Muscle layer of duodenum (tissue), 2 donors: ENCODE measurements around the gene PNPLA5.
"Not testable (repeated sequence)": the region's sequence is repeated elsewhere in the genome, so short reads cannot be mapped to it uniquely, and the experiment has no call there.

Source experiments
- H3K27ac ChIP-seq: one replicate; pipeline ENCODE4 v1.7.0; 2013; ENCODE audit warnings: mild to moderate bottlenecking, low read length
- H3K27me3 ChIP-seq: one replicate; pipeline ENCODE4 v1.7.0; 2013; ENCODE audit warnings: low read depth, mild to moderate bottlenecking, control low read depth, low read length
- H3K36me3 ChIP-seq, 2 donors: one replicate each; pipeline ENCODE4 v1.7.0; 2013; ENCODE audit warnings: low read length in 2 of 2, control low read depth in 1 of 2, mild to moderate bottlenecking in 1 of 2; ENCODE audit not compliant: insufficient read depth in 2 of 2, control insufficient read depth in 1 of 2
- H3K4me1 ChIP-seq, 2 donors: one replicate each; pipeline ENCODE4 v1.7.0; 2013; ENCODE audit warnings: low read length in 2 of 2, mild to moderate bottlenecking in 2 of 2, control low read depth in 1 of 2, moderate library complexity in 1 of 2; ENCODE audit not compliant: insufficient read depth in 2 of 2, control insufficient read depth in 1 of 2
- H3K4me3 ChIP-seq, 2 donors: one replicate each; pipeline ENCODE4 v1.7.0; 2013; ENCODE audit warnings: low read length in 2 of 2, low read depth in 1 of 2, mild to moderate bottlenecking in 1 of 2
- H3K9me3 ChIP-seq, 2 donors: one replicate each; pipeline ENCODE4 v1.7.0; 2013; ENCODE audit warnings: low read length in 2 of 2, control low read depth in 1 of 2, mild to moderate bottlenecking in 1 of 2; ENCODE audit not compliant: control insufficient read depth in 1 of 2
- donor health status: healthy.

Gene PNPLA5

GRCh38 chr22:43878831-43879550 lies 12.8 kb downstream of the PNPLA5 start:
- Histone ChIP-seq H3K4me1 (no peaks in the 10 kb centered on the region), H3K36me3 (no peaks in the 10 kb centered on the region), H3K27ac (no peak overlapping the region), H3K4me3 (no peak overlapping the region), H3K27me3 (no peaks in the 10 kb centered on the region), H3K9me3 (no peaks in the 10 kb centered on the region)

GRCh38 chr22:43878079-43878795 lies 13.6 kb downstream of the PNPLA5 start:
- H3K27me3 ChIP-seq = no peaks in the 10 kb centered on the region
- no peaks in the 10 kb centered on the region for H3K4me1 ChIP-seq
- H3K4me3 ChIP-seq = no peak overlapping the region
- no peak overlapping the region for H3K27ac ChIP-seq
- H3K9me3 ChIP-seq = no peaks in the 10 kb centered on the region
- H3K36me3 ChIP-seq = no peaks in the 10 kb centered on the region

- no peaks in the 10 kb centered on the region for H3K27me3 ChIP-seq
- no peaks in the 10 kb centered on the region for H3K4me1 ChIP-seq
- no peaks in the 10 kb centered on the region for H3K36me3 ChIP-seq
- H3K27ac ChIP-seq = no peak overlapping the region
- H3K9me3 ChIP-seq = peaks cover 0 to under 1% of the 10 kb centered on the region in 2 donors
- H3K4me3 ChIP-seq = no peak overlapping the region
Measured at GRCh38 chr22:43876866-43877509, 14.8 kb downstream of the PNPLA5 start.

GRCh38 chr22:43869799-43870198 lies 22.0 kb downstream of the PNPLA5 start:
- no peak overlapping the region for H3K4me3 ChIP-seq
- H3K27ac ChIP-seq = no peak overlapping the region
- no peaks in the 10 kb centered on the region for H3K36me3 ChIP-seq
- H3K9me3 ChIP-seq = peaks cover 0 to 8% of the 10 kb centered on the region in 2 donors
- H3K4me1 ChIP-seq = no peaks in the 10 kb centered on the region
- no peaks in the 10 kb centered on the region for H3K27me3 ChIP-seq

- H3K27ac ChIP-seq, H3K4me3 ChIP-seq, H3K27me3 ChIP-seq, H3K4me1 ChIP-seq, H3K36me3 ChIP-seq, H3K9me3 ChIP-seq: not testable (repeated sequence)
Measured at GRCh38 chr22:43869001-43869400, 22.8 kb downstream of the PNPLA5 start.

- Histone ChIP-seq H3K27me3 (no peaks in the 10 kb centered on the region), H3K36me3 (no peaks in the 10 kb centered on the region), H3K4me3 (no peak overlapping the region), H3K9me3 (peaks cover 0 to 8% of the 10 kb centered on the region in 2 donors), H3K4me1 (no peaks in the 10 kb centered on the region), H3K27ac (no peak overlapping the region)
Measured at GRCh38 chr22:43867839-43868635, 23.8 kb downstream of the PNPLA5 start.

GRCh38 chr22:43862882-43863202 lies 29.0 kb downstream of the PNPLA5 start:
- Histone ChIP-seq H3K36me3 (no peaks in the 10 kb centered on the region), H3K4me3 (no peak overlapping the region), H3K9me3 (no peaks in the 10 kb centered on the region), H3K27me3 (peaks cover 9% of the 10 kb centered on the region), H3K27ac (no peak overlapping the region), H3K4me1 (no peaks in the 10 kb centered on the region)

GRCh38 chr22:43862074-43862881 lies 29.5 kb downstream of the PNPLA5 start, which contains the start of gene SULT4A1:
Gene SULT4A1 (minus strand): TSS chr22:43862513. CDS start chr22:43862382, 131 bp downstream.
- H3K4me3 ChIP-seq = peak within 1 kb of the TSS in 1 of 2 donors; percentile 19
- peak within 1 kb of the TSS; percentile 51 for H3K27ac ChIP-seq

GRCh38 chr22:43861529-43861928 lies 30.3 kb downstream of the PNPLA5 start:
- Histone ChIP-seq H3K27ac (peak overlapping the region; percentile 51), H3K4me3 (peak overlapping the region in 1 of 2 donors; percentile 19), H3K4me1 (no peaks in the 10 kb centered on the region), H3K27me3 (peaks cover 9% of the 10 kb centered on the region), H3K36me3 (no peaks in the 10 kb centered on the region), H3K9me3 (peaks cover 0 to 10% of the 10 kb centered on the region in 2 donors)

More at GRCh38 chr22:43862074-43862881, 29.5 kb downstream of the PNPLA5 start, which contains the start of gene SULT4A1:
- Histone ChIP-seq H3K36me3 (no peaks in the 10 kb centered on the region), H3K4me1 (no peaks in the 10 kb centered on the region), H3K27me3 (peaks cover 9% of the 10 kb centered on the region), H3K9me3 (peaks cover 0 to 5% of the 10 kb centered on the region in 2 donors)

GRCh38 chr22:43860831-43861230 lies 31.0 kb downstream of the PNPLA5 start:
- Histone ChIP-seq H3K9me3 (peaks cover 0 to 11% of the 10 kb centered on the region in 2 donors), H3K36me3 (no peaks in the 10 kb centered on the region), H3K27ac (no peak overlapping the region), H3K4me1 (no peaks in the 10 kb centered on the region), H3K27me3 (peaks cover 9% of the 10 kb centered on the region), H3K4me3 (peak overlapping the region in 1 of 2 donors; percentile 19)
